ENCODE data around the gene KRTAP5-4.
"Not testable (repeated sequence)": the region's sequence is repeated elsewhere in the genome, so short reads cannot be mapped to it uniquely, and the experiment has no call there.

KRTAP5-4 gene

DNA sequence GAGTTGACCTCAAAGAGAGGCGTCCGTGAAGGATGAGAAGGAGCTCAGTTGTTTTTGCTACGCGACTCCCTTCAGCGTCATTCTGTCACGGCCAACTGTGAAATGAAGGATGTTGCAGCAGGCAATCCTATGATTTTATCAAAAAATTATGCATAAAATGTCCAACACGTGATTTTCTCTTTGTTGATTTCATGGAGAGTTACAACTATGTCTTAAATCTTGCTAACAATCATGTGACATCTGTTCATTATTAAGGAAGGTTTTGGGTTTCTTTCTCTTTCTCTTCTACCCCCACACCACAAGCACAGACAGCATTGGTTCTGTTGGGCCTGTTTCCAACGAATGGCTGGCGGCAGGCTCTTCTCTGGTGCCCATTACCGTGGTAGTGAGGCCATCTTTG lies 3.7 kb downstream of the KRTAP5-4 start:
- no peak for DNase-seq (ENCODE audit: low spot score)
- TF ChIP-seq, protein P1, sequence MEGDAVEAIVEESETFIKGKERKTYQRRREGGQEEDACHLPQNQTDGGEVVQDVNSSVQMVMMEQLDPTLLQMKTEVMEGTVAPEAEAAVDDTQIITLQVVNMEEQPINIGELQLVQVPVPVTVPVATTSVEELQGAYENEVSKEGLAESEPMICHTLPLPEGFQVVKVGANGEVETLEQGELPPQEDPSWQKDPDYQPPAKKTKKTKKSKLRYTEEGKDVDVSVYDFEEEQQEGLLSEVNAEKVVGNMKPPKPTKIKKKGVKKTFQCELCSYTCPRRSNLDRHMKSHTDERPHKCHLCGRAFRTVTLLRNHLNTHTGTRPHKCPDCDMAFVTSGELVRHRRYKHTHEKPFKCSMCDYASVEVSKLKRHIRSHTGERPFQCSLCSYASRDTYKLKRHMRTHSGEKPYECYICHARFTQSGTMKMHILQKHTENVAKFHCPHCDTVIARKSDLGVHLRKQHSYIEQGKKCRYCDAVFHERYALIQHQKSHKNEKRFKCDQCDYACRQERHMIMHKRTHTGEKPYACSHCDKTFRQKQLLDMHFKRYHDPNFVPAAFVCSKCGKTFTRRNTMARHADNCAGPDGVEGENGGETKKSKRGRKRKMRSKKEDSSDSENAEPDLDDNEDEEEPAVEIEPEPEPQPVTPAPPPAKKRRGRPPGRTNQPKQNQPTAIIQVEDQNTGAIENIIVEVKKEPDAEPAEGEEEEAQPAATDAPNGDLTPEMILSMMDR (IDR thresholded peaks at IDR 0.05; ENCODE audit: extremely low read depth, missing control alignments): no peak

DNA sequence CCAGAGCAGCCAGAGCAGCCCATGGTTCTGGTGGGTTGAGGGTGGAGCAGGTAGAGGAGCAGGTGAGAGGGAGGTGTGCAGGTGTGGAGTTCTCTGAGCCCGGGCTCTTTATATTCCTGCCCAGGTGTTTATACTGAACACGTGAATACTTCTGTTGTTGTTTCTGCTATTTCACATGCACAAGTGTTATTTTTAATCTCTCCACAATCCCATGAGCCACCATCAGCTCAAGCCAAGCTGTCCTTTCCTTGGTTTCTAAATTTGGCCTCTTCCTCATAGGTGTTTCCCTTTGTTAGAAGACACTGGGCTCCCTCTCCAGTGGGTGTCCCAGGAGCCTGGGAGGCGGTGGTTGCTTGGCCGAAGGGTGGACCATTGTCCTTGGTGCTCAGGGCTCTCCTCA lies 13.6 kb downstream of the KRTAP5-4 start, which contains the start of gene KRTAP5-3:
TSS of gene KRTAP5-3 (minus strand) at position 101 of the 400 bp plus-strand sequence. CDS start at position 23, 78 bp downstream.
- no peak for DNase-seq (ENCODE audit: low spot score)
- TF ChIP-seq, protein P1 (IDR thresholded peaks at IDR 0.05; ENCODE audit: extremely low read depth, missing control alignments): no peak

DNA sequence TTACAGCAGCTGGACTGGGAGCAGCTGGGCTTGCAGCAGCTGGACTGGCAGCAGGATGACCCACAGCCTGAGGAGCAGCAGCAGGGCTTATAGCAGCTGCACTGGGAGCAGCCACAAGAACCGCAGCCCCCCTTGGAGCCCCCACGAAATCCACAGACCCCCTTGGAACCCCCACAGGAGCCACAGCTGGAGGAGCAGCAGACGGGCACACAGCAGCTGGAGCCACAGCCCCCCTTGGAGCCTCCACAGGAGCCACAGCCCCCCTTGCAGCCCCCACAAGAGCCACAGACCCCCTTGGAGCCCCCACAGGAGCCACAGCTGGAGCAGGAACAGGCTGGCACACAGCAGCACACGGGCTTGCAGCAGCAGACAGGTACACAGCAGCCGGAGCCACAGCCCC lies 14.0 kb downstream of the KRTAP5-4 start:
- DNase-seq (ENCODE audit: low spot score): not testable (repeated sequence)

DNA sequence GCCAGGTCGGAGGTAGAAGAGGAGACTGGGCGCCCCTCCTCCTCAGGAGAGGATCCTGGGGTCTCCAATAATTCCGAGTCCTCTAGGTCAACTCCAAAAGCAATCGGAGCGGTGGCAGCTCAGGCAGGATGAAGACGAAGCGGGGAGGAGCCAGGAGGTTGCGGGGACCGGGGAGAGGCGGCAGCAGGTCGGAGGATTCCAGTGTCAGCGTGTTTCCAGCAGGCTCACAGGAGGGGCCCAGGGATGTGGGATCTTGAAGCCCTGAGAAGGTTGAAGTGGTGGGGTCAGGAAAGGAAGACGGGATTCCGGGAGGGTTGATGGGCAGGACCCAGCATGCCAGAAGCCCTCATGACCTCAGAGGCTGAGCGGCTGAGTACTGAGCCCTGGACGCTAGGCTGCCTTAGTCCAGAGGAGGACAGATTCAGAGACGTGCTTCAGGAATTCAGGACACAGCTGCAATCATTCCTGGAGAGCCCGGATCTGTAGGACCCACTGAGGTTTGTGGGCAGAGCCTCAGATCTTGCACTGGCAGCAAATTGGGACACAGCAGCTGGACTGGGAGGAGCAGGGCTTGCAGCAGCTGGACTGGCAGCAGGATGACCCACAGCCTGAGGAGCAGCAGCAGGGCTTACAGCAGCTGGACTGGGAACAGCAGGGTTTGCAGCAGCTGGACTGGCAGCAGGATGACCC lies 14.6 kb downstream of the KRTAP5-4 start:
- not testable (repeated sequence) for DNase-seq (ENCODE audit: low spot score)

DNA sequence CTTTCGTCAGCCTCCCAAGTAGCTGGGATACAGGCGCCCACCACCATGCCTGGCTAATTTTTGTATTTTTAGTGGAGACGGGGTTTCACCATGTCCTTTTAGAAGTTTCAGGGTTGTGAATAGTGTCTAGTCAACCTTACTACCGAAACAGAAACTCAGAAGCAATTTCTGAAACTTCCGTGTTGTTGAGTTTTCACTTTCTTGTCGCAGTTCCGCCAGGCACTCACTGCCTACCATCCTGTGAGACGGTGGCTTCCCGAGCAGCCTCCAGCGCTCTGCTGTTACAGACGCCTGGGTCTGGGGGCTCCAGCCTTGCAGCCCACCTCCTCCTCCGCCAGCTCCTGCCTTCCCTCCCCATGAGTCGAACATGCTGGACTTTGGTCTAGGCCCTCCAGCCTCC lies 16.0 kb downstream of the KRTAP5-4 start:
- peak; percentile 84 for DNase-seq (ENCODE audit: low spot score)

DNA sequence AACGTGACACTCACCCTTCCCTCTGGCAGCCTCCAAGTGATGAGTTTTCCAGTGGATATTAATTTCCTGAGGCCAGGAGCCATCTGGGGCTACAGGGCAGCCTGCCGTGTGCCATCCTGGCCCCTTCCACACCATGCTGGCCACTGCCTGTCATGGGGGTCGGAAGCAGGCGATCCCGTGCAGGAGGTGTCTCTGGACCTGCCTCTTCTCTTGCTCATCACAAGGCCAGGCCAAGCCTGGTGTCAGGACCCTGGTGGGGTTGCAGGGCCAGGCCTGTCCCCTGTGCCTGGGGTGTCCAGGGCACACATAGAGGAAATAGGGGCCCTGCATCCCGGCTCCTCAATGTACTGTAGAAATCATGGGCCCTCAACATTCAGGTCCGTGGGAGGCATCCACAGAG lies 17.2 kb downstream of the KRTAP5-4 start:
- TF ChIP-seq, protein P1 (IDR thresholded peaks at IDR 0.05; ENCODE audit: extremely low read depth, missing control alignments): no peak
- DNase-seq (ENCODE audit: low spot score): no peak

DNA sequence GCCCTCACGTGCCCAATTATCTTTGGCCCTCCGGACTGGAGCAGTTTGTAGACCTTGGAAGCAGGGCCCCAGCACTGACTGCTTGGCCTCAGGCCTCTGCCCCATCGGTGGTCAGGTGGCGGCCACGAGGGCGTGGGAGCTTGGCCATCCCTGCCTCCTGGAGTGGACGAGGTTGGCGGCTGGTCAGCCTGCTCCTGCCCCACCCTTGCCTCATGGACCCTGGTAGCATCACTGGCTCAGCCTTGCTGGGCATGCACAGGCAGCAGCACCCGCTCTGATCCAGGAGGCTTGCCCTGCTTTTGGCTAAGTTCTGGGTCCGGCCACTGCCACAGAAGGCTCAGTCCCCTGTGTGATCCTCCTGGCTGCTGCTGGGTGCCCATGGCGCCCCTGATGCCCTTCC lies 17.8 kb downstream of the KRTAP5-4 start:
- TF ChIP-seq, protein P1 (IDR thresholded peaks at IDR 0.05; ENCODE audit: extremely low read depth, missing control alignments): no peak
- no peak for DNase-seq (ENCODE audit: low spot score)

DNA sequence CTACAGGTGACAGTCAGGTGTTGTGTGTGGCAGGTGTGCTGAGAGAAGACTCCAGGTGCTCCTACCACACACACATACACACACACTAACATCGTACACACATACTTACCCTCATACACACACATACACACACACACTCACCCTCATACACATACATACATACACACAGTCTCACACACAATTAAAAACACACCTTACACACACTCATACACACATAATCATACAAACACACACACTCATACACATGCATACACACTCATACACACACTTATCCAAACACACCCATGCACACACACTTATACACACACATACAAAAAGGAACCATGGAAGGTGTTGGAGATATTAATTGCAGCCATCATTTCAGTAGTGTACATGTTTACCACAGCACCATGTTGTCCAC lies 18.3 kb downstream of the KRTAP5-4 start:
- DNase-seq (ENCODE audit: low spot score): no peak
- TF ChIP-seq, protein P1 (IDR thresholded peaks at IDR 0.05; ENCODE audit: extremely low read depth, missing control alignments): no peak

DNA sequence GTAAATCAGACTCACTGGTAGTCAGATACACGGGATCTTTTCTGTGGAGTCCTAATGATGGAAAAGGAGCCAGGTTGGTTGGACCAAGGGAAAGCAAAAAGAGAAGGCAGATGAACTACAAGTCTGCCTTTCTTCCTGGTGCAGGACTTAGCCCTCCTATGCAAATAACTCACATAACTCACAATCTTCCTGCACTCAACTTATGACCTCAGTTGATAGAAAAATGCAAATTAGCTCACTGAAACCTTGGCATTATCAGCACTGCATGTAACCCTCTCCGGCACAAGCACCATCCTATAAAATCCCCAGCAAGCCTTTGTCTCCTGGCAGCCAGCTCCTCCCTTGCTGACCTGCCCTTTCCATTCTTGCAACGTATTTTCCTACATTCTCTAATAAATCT lies 20.3 kb downstream of the KRTAP5-4 start:
- DNase-seq (ENCODE audit: low spot score): not testable (repeated sequence)

DNA sequence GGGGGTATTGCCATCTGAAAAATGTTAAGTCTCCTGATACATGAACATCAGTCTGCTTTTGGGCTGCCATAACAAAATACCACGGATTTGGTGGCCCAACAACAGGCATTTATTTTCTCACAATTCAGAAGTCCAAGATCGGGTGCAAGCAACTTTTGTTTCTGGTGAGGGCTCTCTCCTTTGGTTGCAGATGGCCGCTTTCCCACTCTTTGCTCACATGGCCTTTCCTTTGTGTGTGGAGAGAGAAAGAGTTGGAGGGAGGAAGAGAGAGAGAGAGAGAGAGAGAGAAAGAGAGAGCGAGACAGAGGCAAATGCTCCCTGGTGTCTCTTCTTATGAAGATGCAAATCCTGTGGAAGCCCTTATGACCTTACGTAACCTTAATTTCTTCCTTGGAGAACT lies 21.3 kb downstream of the KRTAP5-4 start:
- DNase-seq (ENCODE audit: low spot score): no peak
- TF ChIP-seq, protein P1 (IDR thresholded peaks at IDR 0.05; ENCODE audit: extremely low read depth, missing control alignments): no peak

Measured in GM20000 (cell line).